GM11168 (cell line): Measurements from ENCODE around the gene NDOR1.

Experiments
- in situ Hi-C: fragments of 300-500 bp; cut with MboI; formaldehyde crosslinking; loops from one replicate; pipeline ENCODE4 v1.12.0; 2022; ENCODE audit warnings: low sequenced_read_pairs; ENCODE audit not compliant: unreplicated experiment

The NDOR1 gene

DNA sequence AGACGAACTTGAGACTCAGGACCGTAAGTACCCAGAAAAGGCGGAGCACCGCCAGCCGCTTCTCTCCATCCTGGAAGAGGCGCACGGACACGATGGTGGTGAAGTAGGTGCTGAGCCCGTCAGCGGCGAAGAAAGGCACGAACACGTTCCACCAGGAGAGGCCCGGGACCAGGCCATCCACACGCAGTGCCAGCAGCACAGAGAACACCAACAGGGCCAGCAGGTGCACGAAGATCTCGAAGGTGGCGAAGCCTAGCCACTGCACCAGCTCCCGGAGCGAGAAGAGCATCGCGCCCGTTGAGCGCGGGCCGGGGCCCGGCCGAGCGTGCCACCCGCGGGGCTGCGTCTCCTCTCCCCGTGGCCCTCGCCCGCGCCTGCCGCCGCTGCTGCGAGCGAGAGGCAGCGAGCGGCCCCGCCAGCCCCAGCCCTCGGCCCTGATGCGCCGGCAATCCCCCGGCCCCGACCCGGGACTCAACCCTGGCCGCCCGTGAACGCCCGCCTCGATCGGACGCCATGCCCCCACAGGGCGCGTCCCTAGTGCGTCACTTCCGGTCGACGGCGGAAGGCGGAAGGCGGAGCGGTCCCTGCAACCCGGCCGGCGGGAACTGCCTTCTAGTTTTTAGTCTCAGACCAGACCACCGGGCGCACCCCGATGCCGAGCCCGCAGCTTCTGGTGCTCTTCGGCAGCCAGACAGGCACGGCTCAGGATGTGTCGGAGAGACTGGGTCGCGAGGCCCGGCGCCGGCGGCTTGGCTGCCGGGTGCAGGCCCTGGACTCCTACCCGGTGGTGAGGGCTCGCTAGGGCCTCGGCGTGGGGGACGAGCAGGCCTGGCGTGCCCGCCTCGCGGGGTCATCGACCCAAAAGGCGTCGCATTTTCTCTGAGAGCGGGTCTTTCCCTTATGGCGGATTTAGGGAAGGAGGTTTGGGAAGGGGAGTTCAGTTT lies at the start of gene NDOR1, which contains the start of gene TMEM203:
Gene NDOR1, plus strand, starts transcription at position 575 of the 944 bp plus-strand sequence. Its CDS starts 78 bp downstream, at position 653.
Gene TMEM203, minus strand, starts transcription at position 523 of the 944 bp plus-strand sequence. Its CDS starts 234 bp downstream, at position 289.
- in situ Hi-C loops = no loop called here

GRCh38 chr9:137156567-137157375 lies 48.7 kb upstream of the NDOR1 start:
- in situ Hi-C loops = loop anchor here (5.0 kb wide), 1 partner anchor 34 kb away; no protein-coding TSS in a partner anchor

DNA sequence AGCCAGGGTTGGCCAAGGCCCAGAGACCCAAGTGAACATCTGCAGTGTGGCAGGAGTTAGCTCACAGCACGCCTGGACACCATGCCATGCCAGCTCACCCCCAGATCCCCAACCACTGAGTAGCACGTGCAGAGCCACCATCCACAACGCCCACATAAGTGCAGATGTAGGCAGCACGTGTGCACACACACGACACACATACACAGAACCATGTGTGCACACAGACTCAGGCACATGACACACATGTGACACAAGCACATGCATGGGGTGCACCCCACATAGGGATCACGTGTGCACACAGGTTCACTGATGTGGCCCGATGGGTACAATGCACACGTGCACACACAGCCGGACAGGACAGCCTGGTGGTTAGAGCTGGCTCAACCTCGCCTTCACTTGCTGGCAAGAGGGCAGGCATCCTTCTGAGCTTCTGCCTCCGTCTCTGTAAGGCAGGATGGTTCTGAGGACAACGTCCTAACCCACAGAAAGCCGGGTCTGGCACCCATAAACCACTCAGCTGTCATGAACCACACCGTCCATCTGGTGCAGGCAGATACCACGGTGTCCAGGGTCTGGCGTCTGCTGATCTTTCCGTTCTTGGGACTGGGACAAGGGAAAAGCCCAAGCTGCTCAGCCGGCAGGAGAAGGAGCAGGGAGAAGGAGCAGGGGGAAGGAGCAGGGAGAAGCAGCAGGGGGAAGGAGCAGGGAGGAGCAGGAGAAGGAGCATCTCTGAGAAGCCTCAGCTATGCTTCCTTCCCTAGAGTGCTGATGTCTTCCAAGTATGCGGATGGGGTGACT lies 47.7 kb upstream of the NDOR1 start:
- in situ Hi-C loops = loop anchor here (5.0 kb wide), 1 partner anchor 36 kb away; no protein-coding TSS in a partner anchor

DNA sequence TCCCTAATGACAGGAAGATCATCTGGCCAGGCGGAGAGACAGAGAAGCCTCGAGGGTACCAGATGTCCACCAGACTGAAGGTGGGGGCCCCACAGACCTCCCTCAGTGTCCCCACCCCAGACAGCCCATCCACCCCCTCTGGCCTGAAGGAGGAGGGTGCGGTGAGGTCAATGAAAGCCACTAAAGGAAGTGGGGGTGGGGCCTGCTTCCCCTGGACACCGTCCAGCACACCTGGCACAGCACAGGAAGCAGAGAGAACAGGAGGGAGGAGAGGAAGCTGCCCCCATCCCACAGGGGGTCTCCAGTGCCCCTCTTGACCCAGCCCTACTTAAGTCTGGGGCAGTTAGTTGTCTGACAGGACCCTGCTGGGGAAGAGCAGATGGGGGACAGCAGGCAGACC lies 46.9 kb upstream of the NDOR1 start:
- in situ Hi-C loops = loop anchor here (5.0 kb wide), 1 partner anchor 36 kb away; no protein-coding TSS in a partner anchor

- in situ Hi-C loops = loop anchor here (5.0 kb wide), 1 partner anchor 37 kb away; no protein-coding TSS in a partner anchor
Observed at GRCh38 chr9:137159105-137160053, 46.1 kb upstream of the NDOR1 start.

DNA sequence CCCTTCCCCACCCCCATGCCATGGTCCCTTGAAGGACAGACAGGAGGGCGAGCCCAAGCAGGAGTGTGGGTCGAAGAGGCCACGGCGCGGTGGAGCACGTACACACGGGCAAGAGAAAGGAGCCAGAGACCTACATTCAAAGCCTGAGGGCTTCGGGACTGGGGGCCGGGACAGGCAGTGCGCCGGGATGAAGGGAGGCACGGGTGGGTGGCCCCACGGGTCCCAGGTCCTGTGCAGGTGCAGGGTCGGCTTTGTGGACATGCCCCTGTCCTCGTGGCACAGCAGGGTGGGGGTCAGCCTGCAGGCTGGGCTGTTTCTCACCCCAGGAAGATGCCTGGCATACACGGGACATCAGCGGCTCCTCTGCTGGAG lies 45.5 kb upstream of the NDOR1 start:
- in situ Hi-C loops = no loop called here

DNA sequence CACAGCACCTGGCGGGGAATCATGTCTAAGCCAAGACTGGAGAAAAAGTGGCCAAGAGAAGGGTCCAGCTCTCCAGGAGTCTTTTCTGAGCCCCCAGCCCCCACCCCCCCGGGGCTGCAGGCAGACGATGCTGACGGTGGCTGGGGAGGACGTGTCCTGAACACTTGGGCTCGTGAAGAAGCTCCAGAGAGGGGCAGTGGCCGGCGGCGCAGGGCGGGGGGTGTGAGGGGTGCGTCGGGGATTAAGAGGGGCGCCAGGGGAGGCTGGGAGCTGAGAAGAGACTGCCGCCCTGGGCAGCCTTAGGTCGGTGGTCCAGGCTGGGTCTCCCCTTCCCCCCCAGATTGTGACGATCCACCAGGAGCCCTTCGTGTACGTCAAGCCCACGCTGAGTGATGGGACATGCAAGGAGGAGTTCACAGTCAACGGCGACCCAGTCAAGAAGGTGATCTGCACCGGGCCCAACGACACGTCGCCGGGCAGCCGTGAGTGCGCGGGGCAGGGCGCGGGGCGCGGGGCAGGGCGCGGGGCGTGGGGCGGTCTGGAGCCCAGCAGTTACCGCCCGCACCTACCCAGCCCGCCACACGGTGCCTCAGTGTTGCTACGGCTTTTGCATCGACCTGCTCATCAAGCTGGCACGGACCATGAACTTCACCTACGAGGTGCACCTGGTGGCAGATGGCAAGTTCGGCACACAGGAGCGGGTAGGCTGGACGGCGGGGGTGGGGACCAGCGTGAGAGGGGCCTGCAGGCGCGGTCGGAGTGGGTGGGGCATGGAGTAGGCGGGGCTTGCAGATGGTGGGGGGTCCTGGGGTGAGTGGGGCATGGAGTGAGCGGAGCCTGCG lies 44.6 kb upstream of the NDOR1 start:
- in situ Hi-C loops = no loop called here

DNA sequence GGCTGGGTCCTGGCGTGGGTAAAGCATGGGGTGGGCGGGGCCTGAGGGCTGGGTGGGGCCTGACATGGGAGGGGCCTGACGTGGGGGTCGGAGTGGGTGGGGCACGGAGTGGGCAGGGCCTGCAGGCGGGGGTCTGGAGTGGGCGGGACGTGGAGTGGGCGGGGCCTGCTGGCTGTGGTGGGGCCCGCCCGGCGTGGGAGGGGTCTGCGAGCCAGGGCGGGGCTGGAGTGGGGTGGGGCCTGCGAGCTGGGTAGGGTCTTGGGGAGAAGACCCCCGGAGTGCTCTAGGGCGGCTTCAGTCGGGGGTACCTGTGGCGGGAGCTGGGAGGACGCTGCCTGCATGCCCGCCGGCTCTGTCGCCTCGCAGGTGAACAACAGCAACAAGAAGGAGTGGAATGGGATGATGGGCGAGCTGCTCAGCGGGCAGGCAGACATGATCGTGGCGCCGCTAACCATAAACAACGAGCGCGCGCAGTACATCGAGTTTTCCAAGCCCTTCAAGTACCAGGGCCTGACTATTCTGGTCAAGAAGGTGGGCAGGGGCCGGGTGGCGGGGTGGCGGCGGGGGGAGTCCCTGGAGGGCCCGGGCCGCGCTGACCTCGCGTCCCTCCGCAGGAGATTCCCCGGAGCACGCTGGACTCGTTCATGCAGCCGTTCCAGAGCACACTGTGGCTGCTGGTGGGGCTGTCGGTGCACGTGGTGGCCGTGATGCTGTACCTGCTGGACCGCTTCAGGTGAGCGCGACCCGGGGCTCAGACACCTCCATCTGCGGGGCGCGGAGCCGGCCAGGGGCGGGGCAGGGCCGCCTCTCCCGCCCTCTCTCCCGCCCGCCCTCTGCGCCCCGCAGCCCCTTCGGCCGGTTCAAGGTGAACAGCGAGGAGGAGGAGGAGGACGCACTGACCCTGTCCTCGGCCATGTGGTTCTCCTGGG lies 43.7 kb upstream of the NDOR1 start:
- in situ Hi-C loops = no loop called here

DNA sequence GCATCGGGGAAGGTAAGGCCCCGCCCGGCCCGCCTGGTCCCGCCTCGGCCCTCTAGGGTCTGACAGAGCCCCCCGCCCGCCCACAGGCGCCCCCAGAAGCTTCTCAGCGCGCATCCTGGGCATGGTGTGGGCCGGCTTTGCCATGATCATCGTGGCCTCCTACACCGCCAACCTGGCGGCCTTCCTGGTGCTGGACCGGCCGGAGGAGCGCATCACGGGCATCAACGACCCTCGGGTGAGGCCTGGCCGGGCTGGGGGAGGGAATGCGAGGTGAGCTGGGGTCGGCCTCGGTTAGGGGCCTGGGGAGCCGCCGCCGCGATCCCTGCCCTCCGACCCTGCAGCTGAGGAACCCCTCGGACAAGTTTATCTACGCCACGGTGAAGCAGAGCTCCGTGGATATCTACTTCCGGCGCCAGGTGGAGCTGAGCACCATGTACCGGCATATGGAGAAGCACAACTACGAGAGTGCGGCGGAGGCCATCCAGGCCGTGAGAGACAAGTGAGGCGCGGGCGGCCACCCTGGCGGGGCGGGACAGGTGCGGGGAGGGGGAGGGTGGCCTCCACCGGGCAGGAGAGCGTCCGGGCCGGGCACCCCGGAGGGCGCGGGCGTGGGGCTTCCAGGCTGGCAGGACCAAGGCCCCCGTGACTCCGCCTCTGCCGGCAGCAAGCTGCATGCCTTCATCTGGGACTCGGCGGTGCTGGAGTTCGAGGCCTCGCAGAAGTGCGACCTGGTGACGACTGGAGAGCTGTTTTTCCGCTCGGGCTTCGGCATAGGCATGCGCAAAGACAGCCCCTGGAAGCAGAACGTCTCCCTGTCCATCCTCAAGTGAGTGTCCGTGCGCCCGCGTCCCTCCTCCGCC lies 42.8 kb upstream of the NDOR1 start:
- in situ Hi-C loops = no loop called here

DNA sequence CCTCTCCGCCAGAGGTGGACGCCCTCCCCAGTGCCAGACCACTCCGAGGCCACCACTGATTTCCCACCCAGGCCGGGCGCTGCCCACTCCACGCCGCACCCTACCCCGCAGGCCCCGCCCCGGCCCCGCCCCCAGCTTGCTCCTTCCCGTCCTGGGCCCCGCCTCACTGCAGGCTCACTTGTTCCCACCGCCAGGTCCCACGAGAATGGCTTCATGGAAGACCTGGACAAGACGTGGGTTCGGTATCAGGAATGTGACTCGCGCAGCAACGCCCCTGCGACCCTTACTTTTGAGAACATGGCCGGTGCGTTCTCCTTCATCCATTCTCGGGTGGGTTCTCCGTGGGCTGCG lies 42.2 kb upstream of the NDOR1 start:
- in situ Hi-C loops = no loop called here

- in situ Hi-C loops = no loop called here
Observed at GRCh38 chr9:137163805-137164204, 41.7 kb upstream of the NDOR1 start.

GRCh38 chr9:137164370-137165249 lies 40.9 kb upstream of the NDOR1 start:
- in situ Hi-C loops = no loop called here

GRCh38 chr9:137165250-137165836 lies 40.2 kb upstream of the NDOR1 start:
- in situ Hi-C loops = no loop called here

- in situ Hi-C loops = no loop called here
Observed at GRCh38 chr9:137166380-137167229, 38.9 kb upstream of the NDOR1 start.
